ENCODE measurements around the gene FAM78A. TPM values are rescaled to one million over a fixed set of nuclear protein-coding genes. Genes with fewer than 3 reads are reported as not detected.

FAM78A gene, protein sequence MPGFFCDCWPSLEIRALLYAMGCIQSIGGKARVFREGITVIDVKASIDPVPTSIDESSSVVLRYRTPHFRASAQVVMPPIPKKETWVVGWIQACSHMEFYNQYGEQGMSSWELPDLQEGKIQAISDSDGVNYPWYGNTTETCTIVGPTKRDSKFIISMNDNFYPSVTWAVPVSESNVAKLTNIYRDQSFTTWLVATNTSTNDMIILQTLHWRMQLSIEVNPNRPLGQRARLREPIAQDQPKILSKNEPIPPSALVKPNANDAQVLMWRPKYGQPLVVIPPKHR
- 1 to 10 TPM; 2.6 to 3.5 (median 3.1) TPM for polyA plus RNA-seq (ENCODE audit: insufficient read length in 4 of 4)

DNA sequence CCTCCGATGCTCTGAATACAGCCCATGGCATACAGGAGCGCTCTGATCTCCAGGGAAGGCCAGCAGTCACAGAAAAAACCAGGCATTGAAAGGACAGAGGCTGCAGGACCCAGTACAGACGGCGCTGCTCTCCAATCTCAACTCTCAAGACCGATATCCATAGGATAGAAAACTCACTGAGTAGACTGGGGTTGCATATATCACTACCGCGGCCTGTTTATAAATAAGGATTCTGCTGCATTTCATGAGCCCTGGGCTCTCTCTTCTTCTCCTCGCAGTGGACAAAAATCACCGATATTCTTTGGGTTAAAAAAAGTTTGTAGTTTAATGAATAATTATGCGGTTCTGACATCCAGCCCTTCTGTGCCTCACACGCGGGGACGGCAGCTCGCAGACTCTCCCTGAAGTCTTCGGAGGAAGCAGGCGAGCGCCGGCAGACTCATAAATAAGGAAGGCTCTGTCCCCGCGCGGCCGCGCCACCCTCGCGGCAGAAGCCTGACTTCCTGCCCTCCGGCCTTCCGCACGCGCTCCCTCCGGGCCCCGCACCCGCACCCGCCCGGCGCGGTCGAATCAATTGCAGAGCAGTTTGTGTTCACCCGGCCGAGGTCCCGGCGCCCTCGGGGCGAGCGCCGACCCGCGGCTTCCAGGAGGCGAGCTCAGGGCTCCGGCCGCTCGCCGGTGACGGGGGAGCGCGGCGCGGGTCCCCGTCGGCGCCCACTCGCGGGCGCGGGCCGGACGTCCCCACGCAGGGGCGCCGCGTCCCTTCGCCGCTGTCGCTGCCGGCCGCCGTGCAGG, at the start of gene FAM78A:
Gene FAM78A (minus strand): TSS at position 417 of the 795 bp plus-strand sequence. CDS start 331 bp downstream, at position 86.
- DNase-seq (ENCODE audit: low read depth in 4 of 4, low spot score in 2 of 4), result no peak

DNA sequence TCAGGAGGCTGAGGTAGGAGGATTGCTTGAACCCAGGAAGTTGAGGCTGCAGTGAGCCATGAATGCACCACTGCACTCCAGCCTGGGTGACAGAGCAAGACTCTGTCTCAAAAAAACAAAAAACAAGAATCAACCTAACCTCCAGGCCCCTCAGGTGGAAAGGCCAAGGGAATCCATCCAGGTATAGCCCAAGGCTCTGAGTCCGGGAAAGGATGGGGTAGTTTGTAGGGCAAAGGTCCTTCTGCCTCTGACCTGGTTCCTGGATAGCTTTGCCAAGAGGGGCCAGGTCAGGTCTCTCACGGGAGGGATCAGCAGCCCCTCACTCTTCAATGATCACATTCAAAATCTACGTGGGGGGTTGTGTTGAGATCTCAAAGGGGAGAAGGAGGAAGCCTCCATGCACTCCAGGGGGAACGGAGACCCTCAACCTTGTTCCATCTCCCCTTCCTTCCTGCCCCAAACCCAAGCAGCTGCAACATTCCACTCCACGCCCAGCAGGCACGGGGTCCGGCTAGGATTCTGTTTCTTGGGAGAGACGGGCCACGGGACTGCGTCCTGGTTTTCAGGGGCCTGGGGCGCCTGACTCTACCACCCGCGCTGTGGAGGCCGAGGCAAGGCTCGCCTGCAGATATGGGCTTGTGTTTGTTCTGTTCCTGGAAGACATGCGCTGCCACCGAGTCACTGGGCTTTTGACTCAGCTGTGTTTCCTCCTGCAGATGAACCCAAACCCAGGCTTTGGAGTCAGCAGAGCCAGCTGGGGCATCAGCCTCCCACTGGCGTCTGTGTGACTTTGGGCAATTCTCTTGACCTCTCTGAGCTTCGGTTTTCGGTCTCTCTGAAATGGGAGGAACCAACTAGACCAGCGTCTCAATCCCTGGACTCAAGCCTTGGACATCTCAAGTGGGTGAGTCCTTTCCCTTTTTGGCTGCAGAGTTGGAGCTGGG, 48.7 kb upstream of the FAM78A start:
- DNase-seq (ENCODE audit: low read depth in 4 of 4, low spot score in 2 of 4), result no peak

DNA sequence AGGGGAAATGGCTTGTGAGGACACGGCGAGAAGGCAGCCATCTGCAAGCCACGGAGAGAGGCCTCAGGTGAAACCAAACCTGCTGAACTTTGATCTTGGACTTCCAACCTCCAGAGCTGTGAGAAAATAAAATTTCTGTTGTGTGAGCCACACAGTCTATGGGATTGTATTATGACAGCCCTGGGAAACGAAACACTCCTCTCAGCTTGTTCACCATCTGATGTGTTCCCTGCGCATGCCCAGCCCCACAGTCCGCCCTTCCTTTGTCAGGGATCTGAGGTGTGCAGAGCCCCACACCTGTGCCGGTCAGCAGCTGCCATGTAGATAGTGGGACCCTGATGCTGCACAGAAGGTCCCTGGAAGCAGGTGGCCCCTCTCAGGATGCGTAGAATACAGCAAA, 47.3 kb upstream of the FAM78A start:
- DNase-seq (ENCODE audit: low read depth in 4 of 4, low spot score in 2 of 4), result no peak

DNA sequence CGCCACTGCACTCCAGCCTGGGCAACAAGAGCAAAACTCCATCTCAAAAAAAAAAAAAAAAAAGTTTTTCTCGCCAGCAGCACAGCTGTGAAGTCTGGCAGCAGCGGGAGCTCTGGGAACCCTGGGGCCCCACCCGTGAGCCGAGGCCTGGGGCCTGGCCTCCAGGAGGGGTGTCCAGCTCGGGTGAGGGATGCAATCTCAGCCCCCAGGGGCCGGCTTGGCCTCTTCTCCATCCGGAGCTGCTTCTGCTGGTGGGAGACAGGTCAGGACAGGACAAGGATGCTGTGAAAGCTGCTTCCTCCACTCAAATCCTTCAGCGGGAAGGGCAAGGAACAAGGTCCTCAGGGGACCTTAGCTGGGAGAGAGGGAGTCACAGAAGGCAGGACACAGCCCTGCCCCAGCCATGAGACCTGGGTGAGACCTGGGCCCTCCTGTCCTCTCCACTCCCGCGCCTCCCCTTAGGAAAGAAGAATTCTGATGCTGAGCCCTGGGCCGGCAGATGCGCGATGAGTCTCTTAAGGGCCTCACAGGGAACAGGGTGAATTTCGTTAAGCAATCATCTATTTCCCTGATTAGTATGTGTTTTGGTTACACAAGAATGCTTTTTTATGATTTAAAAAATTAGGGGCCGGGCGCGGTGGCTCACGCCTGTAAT, 43.8 kb upstream of the FAM78A start:
- DNase-seq (ENCODE audit: low read depth in 4 of 4, low spot score in 2 of 4), result no peak

DNA sequence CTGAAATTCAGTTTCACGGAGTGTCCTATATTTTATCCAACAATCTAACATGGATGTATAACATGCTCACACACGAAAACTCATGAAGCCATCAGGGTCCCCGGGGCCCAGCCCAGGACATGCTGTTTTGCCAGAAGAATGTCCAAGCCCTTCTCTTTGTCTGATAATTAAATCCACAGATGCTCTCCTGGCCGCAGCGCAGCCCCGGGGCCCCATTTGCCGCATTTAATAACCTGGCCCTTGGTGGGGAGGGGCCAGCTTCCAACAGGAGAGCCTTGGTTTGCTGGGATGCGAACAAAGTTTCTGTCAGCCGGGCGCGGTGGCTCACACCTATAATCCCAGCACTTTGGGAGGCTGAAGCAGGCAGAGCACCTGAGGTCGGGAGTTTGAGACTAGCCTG, 43.2 kb upstream of the FAM78A start:
- no peak for DNase-seq (ENCODE audit: low read depth in 4 of 4, low spot score in 2 of 4)

DNA sequence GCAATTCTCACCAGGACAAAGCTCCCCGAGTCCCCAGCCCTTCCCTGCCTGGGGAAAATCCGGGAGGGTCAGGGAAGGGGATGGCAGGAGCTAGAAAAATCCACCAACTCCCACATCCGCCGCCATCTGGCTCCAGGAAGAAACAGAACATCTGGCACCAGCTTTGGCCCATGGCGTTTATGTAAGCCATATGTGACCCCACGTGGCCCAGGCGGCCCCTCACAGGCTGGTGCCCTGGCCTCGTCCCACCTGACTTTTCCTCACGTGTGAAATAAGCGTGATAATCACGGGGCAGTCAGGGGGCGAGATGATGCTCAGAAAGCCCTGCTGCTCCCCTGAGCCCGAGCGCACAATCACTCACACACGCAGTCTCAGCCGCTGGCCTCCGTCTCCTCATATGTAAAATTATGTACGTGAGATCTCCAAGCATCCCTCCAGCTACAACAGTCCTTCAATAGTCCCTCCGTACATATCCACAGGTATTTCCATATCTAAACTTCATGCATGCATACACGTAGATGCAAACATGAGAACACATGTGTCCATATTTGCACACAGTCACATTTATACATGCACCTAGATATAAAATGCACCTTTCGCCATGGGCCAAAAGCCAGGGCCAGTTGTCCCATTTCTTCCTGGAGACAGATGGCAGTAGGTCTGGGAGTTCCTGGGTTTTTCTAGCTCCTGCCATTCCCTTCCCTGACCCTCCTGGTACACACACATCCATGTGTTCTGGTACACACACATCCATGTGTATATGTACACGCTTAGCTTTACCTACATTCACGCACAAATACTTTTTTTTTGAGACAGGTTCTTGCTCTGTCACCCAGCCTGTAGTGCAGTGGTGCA, 42.1 kb upstream of the FAM78A start:
- DNase-seq (ENCODE audit: low read depth in 4 of 4, low spot score in 2 of 4), result no peak

DNA sequence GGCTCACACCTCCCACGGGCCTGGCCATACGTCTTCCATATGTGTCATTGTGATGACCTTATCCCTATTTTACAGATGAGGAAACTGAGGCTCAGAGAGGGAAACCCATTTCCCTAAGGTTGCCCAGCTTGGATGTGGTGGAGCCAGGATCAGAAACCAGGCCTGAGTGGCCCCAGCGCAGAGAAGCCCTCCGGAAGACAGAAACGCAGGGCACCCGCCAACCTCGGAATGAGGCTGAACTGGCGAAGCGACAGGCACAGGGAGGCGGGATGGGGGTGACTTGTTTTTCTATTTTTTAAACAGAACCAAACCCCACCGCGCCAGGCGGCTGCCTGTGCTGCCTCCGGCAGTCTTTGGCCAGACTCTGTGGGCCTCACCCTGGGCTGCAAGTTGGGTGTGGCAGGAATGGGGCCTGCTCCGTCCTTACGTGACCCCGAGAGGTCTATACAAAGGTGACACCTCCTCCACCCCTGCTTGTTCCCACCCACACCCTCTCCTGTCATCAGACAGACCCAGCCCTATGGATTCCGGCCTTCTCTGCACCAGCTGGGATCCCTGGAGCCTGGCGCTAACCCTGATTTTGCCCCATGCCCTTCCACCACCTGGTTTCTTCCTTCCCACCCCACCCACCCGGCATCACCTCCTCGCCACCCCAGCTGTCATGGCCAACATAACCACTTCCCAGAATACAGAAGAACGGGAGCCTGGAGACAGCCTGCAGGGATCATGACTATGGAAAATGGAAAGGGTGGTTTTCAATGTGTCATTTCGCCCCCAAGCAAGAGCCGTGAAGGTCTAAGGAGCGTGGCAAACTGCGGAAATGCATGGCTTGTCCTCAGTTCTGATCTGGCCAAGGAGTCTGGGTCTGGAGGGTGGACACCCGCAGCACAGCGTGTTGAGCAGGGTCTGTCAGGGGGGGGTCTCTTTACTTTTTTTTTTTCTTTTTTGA, 36.8 kb upstream of the FAM78A start:
- no peak for DNase-seq (ENCODE audit: low read depth in 4 of 4, low spot score in 2 of 4)

DNA sequence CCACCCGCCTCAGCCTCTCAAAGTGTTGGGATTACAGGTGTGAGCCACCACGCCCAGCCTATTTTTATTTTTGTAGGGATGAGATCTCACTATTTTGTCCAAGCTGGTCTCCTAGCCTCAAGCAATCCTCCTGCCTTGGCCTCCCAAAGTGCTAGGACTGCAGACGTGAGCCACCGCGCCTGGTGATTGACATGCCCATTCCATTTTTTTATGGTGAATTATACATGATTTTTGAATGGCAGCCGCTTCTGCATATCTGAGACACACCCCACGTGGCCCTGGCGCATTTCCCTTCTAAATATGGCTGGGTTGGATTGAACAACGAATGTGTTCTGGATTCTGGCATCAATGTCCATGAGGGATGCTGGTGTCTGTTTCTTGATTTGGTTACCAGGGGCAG, 35.9 kb upstream of the FAM78A start:
- DNase-seq (ENCODE audit: low read depth in 4 of 4, low spot score in 2 of 4), result no peak

DNA sequence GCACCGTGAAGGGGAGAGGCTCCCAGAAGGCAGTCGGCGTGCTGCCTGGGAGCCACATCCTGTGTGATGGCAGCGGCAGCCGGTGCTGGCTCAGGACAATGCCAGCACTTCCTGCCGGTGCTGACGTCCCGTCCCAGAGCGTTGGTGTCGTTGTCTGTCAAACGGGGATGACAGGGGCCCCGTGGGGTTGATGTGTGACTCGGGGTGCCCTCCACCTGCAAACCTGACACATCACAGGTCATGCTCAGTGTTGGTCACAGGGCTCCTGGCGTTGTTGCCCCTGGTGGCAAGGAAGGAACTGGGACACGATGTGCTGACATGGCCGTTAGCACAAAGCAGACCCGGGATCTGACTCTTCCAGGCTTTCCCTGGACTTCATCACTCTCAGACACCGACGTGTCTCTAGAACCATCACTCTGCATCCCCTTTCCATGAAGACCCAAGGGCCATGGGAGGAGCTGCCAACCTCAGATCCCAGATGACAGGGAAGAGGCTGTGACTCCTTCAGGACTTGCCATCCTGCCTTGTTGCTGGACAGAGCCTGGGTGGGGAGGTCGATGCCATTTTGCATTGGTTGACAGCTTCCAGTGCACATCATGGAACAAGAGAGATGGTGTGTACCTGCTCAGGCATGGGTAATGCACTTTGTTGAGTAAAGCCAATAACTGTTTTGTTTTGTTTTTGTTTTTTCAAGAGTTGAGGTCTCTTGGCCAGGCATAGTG, 34.7 kb upstream of the FAM78A start:
- DNase-seq (ENCODE audit: low read depth in 4 of 4, low spot score in 2 of 4), result no peak

DNA sequence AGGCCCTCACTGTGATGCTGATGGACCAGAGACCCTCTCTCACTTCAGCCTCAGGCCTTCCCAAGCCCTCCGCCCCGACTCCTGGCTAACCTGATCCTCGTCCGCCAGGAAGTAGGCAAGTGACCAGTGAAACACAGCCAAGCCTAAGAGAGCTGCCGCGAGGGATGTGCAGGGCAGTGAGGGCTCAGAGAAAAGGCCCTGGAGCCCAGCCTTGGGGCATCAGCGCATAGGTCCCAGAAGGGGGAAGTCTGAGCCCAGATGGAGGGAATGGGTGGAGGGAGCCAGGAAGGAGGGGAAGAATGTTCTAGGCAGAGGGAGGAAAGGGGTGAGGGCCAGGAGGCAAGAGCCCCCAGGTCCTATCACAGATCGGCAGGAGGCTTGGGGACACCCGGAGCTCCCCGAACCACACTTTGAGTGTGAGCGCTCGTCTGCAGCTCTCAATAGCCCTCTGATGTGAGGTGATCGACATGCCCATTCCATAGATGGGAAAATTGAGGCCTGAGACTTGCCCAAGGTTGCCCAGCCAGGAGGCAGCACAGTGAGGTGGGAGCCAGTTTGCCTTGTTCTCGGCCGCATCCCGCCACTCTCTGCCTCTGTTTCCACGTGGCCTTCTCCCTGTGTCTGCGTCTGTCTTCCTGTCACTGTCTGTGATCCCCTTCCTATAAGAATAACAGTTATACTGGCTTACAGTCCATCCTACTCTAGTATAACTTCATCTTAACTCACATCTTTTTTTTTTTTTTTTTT, 33.4 kb upstream of the FAM78A start:
- DNase-seq (ENCODE audit: low read depth in 4 of 4, low spot score in 2 of 4), result no peak

DNA sequence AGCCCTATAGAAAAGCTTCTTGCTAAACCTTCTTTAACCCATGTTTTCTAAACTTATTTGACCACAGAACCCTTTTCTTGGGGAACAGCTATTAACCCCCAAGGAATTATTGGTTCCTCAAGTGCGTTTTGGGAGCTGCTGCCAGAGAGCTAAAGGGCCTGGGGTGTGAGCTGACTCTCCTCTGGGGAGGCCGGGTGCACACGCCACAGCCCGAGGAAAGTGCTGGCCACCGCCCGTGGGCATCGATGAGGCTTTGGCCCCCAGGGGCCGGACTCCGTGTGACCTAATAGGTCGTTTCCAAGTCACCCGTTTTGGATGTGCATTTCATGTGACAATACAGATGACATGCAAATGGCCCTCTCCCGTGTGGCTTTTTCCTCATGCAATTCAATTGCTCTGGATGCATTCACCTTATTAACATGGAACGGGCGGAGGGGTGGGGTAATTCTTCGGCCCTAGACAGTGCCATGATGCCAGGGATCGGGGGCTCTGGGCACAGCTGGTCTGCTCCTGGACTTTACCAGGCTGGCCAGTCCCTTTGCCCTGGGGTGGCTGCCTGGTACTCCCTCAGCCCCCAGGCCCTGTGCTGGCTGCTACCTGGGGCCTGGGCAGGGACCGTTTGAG, 32.7 kb upstream of the FAM78A start:
- no peak for DNase-seq (ENCODE audit: low read depth in 4 of 4, low spot score in 2 of 4)

DNA sequence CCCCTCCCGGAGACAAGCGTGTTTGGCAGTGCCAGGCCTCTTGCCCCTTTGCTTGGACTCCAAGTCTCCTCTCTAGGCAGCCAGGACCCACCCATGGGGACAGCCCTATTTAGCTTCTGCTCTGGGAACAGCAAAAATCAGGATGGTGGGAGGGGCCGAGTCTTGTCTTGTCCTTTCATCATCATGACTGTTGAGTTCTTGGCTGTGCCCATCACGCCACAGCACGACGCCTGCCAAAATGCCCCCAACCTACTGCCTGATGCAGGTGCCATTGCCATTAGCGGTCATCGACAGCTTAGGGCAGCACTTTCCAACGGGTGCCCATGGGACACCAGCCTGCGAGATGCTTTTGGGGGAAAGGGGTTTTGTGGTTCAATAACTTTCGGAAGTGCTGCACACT, 32.1 kb upstream of the FAM78A start:
- no peak for DNase-seq (ENCODE audit: low read depth in 4 of 4, low spot score in 2 of 4)

DNA sequence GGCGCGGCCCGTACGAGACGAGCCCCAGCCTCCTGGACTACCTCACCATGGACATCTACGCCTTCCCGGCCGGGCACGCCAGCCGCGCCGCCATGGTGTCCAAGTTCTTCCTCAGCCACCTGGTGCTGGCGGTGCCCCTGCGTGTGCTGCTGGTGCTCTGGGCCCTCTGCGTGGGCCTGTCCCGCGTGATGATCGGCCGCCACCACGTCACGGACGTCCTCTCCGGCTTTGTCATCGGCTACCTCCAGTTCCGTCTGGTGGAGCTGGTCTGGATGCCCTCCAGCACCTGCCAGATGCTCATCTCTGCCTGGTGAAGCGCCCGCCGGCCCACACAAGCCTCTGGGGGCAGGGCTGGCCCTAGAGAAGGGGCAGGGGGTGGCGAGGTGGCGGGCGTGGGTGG, 31.7 kb upstream of the FAM78A start:
- DNase-seq (ENCODE audit: low read depth in 4 of 4, low spot score in 2 of 4), result no peak

DNA sequence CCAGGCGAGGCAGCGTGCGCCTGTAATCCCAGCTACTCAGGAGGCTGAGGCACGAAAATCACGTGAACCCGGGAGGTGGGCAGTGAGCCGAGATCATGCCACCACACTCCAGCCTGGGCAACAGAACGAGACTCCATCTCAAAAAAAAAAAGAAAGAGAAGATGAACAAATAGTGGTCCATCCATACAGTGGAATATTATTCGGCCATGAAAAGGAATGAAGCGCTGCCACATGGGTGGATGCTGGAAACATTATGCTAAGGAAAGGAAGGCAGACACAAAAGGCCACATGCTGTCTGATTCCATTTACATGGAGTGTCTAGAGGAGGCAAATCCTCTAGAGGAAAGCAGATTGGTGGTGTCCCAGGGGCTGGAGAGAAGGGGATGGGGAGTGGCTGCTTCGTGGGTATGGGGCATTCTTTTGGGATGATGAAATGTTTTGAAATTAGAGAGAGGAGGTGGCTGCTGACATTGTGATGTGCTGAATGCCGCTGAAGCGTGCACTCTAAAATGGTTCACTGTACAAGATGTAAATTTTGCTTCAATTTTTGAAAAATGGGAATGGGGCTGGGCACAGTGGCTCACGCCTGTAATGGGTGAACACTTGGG, 30.2 kb upstream of the FAM78A start:
- DNase-seq (ENCODE audit: low read depth in 4 of 4, low spot score in 2 of 4), result no peak

DNA sequence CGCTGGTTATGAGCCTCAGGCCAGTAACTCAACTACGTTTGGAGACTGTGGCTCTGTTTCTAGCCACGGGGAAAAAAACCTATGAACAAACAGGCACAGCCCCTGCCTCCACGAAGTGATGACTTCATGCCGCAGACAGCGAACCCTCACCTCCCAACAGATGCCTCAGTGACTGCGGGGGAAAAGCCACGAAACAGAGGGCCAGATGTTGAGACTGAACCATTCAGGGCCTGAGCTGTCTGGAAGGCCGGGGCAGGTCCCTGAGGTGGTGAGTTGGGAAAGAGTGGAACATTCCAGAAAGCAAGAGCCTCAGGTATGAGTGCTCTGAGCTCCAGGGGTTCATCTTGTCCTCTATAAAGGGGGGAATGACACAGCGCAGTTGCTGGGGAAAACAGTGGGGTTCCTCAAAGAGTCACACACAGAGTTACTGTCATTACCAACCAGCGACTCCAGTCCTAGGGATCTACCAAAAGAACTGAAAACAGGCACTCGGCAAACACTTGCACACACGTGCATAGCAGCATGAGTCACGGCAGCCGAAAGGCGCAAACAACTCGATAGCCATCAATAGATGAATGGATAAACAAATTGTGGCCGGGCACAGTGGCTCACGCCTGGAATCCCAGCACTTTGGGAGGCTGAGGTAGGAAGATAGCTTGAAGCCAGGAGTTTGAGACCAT, 28.5 kb upstream of the FAM78A start:
- no peak for DNase-seq (ENCODE audit: low read depth in 4 of 4, low spot score in 2 of 4)

All from left renal cortex interstitium (tissue), 4 donors.